Measurements from ENCODE around the gene SYNGR3. TPM values are rescaled to one million over a fixed set of nuclear protein-coding genes. Genes with fewer than 3 reads are reported as not detected.

SYNGR3 gene
- total RNA-seq, 1 donor from 2014 or later: 23.2 TPM

GRCh38 chr16:1974157-1975070, 15.4 kb upstream of the SYNGR3 start:
- intact Hi-C loops (cut with micrococcal nuclease): no loop called here

- intact Hi-C loops (cut with micrococcal nuclease): no loop called here
Observed at GRCh38 chr16:1975432-1976215, 14.1 kb upstream of the SYNGR3 start.

GRCh38 chr16:1976216-1976520, 13.6 kb upstream of the SYNGR3 start:
- intact Hi-C loops (cut with micrococcal nuclease): no loop called here

GRCh38 chr16:1976951-1977874, 12.6 kb upstream of the SYNGR3 start:
- intact Hi-C loops (cut with micrococcal nuclease): no loop called here

GRCh38 chr16:1977875-1978268, 11.9 kb upstream of the SYNGR3 start:
- intact Hi-C loops (cut with micrococcal nuclease): no loop called here

GRCh38 chr16:1978476-1979120, 11.2 kb upstream of the SYNGR3 start:
- intact Hi-C loops (cut with micrococcal nuclease): no loop called here

- intact Hi-C loops (cut with micrococcal nuclease): no loop called here
Observed at GRCh38 chr16:1979271-1980029, 10.3 kb upstream of the SYNGR3 start.

GRCh38 chr16:1980030-1980769, 9.6 kb upstream of the SYNGR3 start:
- intact Hi-C loops (cut with micrococcal nuclease): no loop called here

- intact Hi-C loops (cut with micrococcal nuclease): no loop called here
Observed at GRCh38 chr16:1980770-1981087, 9.0 kb upstream of the SYNGR3 start.

- intact Hi-C loops (cut with micrococcal nuclease): no loop called here
Observed at GRCh38 chr16:1981398-1981836, 8.4 kb upstream of the SYNGR3 start, which contains the start of gene NOXO1. Gene NOXO1, minus strand, starts transcription at chr16:1981469. Its CDS starts 290 bp downstream, at chr16:1981179.

- intact Hi-C loops (cut with micrococcal nuclease): no loop called here
Observed at GRCh38 chr16:1982013-1982433, 7.7 kb upstream of the SYNGR3 start.

- intact Hi-C loops (cut with micrococcal nuclease): no loop called here
Observed at GRCh38 chr16:1982991-1983543, 6.7 kb upstream of the SYNGR3 start.

GRCh38 chr16:1983544-1984346, 6.0 kb upstream of the SYNGR3 start, which contains the start of gene GFER:
Gene GFER, plus strand, starts transcription at chr16:1984193. Its CDS starts 26 bp downstream, at chr16:1984219.
- intact Hi-C loops (cut with micrococcal nuclease): loop anchor here (1.0 to 2.0 kb wide), 3 partner anchors 9 to 25 kb away; partner anchors contain the start of genes TBL3 and ZNF598

GRCh38 chr16:1984347-1985225, 5.2 kb upstream of the SYNGR3 start:
- intact Hi-C loops (cut with micrococcal nuclease): loop anchor here (1.0 to 2.0 kb wide), 3 partner anchors 8 to 24 kb away; partner anchors contain the start of genes TBL3 and ZNF598

GRCh38 chr16:1985466-1986150, 4.2 kb upstream of the SYNGR3 start:
- intact Hi-C loops (cut with micrococcal nuclease): loop anchor here (2.0 kb wide), 1 partner anchor 23 kb away; the partner anchor contains the start of gene ZNF598

- intact Hi-C loops (cut with micrococcal nuclease): no loop called here
Observed at GRCh38 chr16:1987198-1987597, 2.6 kb upstream of the SYNGR3 start.
